Measurements from ENCODE around the gene RAB27B.

DNA sequence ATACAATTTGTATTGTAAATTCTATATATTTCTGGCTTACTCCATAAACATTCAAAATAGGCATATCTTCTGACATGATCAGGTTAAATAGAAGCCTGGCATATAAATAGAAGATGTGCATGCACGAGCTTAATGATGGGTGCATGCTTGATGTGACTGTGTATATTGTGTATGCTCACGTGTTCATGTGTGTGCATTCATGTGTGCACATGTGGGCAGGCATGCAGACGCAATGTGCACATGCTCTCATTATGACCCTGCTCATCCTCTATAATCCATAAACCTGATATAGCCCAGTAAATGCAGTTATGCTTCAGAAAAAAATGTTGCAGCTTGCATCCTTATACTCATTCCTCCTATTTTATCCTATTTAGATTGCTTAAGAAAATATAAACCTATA is 29.2 kb downstream of the RAB27B start:
- TF ChIP-seq CTCF (conservative IDR thresholded peaks at IDR 0.05; ENCODE audit: low read depth, low read length) (no peak), EZH2 (IDR thresholded peaks at IDR 0.05; ENCODE audit: low read length, unreplicated experiment) (no peak), EZH2phosphoT487 (IDR thresholded peaks at IDR 0.05; ENCODE audit: borderline replicate concordance, low read length) (no peak)
